Osteoblast (primary cell): Measurements from ENCODE around the gene NINL. TPM values are rescaled to one million over a fixed set of nuclear protein-coding genes. Genes with fewer than 3 reads are reported as not detected.

Source experiments
- DNase-seq: peaks from one replicate; pipeline ENCODE4 v3.0.0; 2011; ENCODE audit warnings: low spot score, mixed read lengths; ENCODE audit not compliant: insufficient read length; ENCODE audit errors: missing footprints
- H2AFZ ChIP-seq: 2 replicates; pipeline ENCODE4 v1.6.0; 2011; ENCODE audit warnings: mild to moderate bottlenecking, low read length
- H3K27ac ChIP-seq: 2 replicates; pipeline ENCODE4 v1.5.1; 2011; ENCODE audit warnings: mild to moderate bottlenecking, low read depth, low read length, moderate library complexity
- H3K27me3 ChIP-seq: 2 replicates; pipeline ENCODE4 v1.6.0; 2012; ENCODE audit warnings: mild to moderate bottlenecking, control low read depth, inconsistent platforms, low read length, moderate library complexity; ENCODE audit not compliant: insufficient read depth
- H3K36me3 ChIP-seq: 2 replicates; pipeline ENCODE4 v1.5.1; 2011; ENCODE audit warnings: mild to moderate bottlenecking, low read length, control low read depth, moderate library complexity; ENCODE audit not compliant: insufficient read depth
- H3K4me1 ChIP-seq: 2 replicates; pipeline ENCODE4 v1.5.1; 2011; ENCODE audit warnings: mild to moderate bottlenecking, low read length, control low read depth, moderate library complexity; ENCODE audit not compliant: insufficient read depth
- H3K4me2 ChIP-seq: 2 replicates; pipeline ENCODE4 v1.6.0; 2011; ENCODE audit warnings: mild to moderate bottlenecking, low read length; ENCODE audit not compliant: insufficient read depth
- H3K4me3 ChIP-seq: fragments of 200-600 bp; sonication (generic); 3 replicates; pipeline ENCODE4 v1.5.1; 2012; ENCODE audit warnings: mild to moderate bottlenecking, low read length, inconsistent platforms; ENCODE audit not compliant: insufficient read depth
- H3K79me2 ChIP-seq: 2 replicates; pipeline ENCODE4 v1.6.0; 2012; ENCODE audit warnings: mild to moderate bottlenecking, low read length, control low read depth, inconsistent platforms; ENCODE audit not compliant: insufficient read depth
- H3K9me3 ChIP-seq: 2 replicates; pipeline ENCODE4 v1.5.1; 2011; ENCODE audit warnings: low read depth, low read length, control low read depth
- H4K20me1 ChIP-seq: 2 replicates; pipeline ENCODE4 v1.6.0; 2012; ENCODE audit warnings: mild to moderate bottlenecking, low read length, control low read depth; ENCODE audit not compliant: insufficient read depth
- total RNA-seq: library from RNA; depleted of rRNA; stranded (reverse); fragments of >200 nt; gene quantifications from 2 replicates; pipeline ENCODE4 v1.2.3, GENCODE V29; 2012
- TF ChIP-seq, protein P1 (sequence below): IDR thresholded peaks from 2 replicates; pipeline ENCODE4 v1.5.1; 2011; ENCODE audit warnings: mild to moderate bottlenecking, low read depth, low read length, moderate library complexity; ENCODE audit errors: extremely low read depth

Gene NINL
- total RNA-seq, 1 donor = 14.8 TPM

DNA sequence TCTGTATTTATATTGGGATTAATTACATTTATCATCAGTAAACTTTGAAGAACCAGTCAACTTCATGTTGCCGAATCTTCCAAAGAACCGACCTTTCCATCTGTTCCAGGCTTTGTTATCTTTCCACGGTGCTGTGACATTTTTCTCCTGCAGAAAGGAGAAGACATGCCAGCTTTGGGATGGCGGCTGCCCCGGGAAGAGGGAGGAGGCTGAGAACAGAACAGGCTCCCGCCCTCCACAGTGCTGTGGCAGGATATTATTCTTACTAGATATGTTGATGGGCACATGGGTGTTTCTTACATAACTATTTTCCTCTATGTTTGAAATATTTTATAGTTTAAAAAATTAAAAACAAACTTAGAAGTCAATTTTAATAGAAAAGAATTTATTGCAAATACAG is 133.0 kb downstream of the NINL start:
- Histone ChIP-seq H3K36me3 (peaks cover 13% of the 10 kb centered on the region), H4K20me1 (no peaks in the 10 kb centered on the region), H3K4me1 (no peaks in the 10 kb centered on the region), H3K4me2 (no peak overlapping the region), H3K27ac (no peak overlapping the region), H3K9me3 (no peaks in the 10 kb centered on the region), H3K4me3 (no peak overlapping the region), H2AFZ (no peak overlapping the region), H3K79me2 (no peaks in the 10 kb centered on the region), H3K27me3 (no peaks in the 10 kb centered on the region)
- TF ChIP-seq, protein P1, sequence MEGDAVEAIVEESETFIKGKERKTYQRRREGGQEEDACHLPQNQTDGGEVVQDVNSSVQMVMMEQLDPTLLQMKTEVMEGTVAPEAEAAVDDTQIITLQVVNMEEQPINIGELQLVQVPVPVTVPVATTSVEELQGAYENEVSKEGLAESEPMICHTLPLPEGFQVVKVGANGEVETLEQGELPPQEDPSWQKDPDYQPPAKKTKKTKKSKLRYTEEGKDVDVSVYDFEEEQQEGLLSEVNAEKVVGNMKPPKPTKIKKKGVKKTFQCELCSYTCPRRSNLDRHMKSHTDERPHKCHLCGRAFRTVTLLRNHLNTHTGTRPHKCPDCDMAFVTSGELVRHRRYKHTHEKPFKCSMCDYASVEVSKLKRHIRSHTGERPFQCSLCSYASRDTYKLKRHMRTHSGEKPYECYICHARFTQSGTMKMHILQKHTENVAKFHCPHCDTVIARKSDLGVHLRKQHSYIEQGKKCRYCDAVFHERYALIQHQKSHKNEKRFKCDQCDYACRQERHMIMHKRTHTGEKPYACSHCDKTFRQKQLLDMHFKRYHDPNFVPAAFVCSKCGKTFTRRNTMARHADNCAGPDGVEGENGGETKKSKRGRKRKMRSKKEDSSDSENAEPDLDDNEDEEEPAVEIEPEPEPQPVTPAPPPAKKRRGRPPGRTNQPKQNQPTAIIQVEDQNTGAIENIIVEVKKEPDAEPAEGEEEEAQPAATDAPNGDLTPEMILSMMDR = no peak
- no peak for DNase-seq

DNA sequence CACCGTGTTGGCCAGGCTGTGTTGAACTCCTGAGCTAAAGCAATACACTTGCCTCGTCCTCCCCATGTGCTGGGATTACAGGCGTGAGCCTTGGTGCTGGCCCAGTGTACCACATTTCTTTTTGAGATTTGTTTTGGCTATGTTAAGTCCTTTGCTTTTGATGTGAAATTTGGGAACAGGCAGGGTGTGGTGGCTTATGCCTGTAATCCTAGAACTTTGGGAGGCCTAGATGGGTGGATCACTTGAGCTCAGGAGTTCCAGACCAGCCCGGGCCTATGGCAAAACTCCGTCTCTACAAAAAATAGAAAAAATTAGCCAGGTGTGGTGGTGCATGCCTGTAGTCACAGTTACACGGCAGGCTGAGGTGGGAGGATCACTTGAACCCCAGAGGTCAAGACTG is 137.7 kb downstream of the NINL start:
- H3K4me3 ChIP-seq = no peak overlapping the region
- no peak overlapping the region for H3K4me2 ChIP-seq
- no peaks in the 10 kb centered on the region for H3K27me3 ChIP-seq
- H2AFZ ChIP-seq = no peak overlapping the region
- H4K20me1 ChIP-seq = no peaks in the 10 kb centered on the region
- H3K79me2 ChIP-seq = no peaks in the 10 kb centered on the region
- no peak overlapping the region for H3K27ac ChIP-seq
- TF ChIP-seq, protein P1 = no peak
- H3K9me3 ChIP-seq = no peaks in the 10 kb centered on the region
- DNase-seq = no peak
- peaks cover 21% of the 10 kb centered on the region for H3K36me3 ChIP-seq
- H3K4me1 ChIP-seq = no peaks in the 10 kb centered on the region

- TF ChIP-seq, protein P1 = no peak
- no peak for DNase-seq
Observed at GRCh38 chr20:25444556-25444955, 140.8 kb downstream of the NINL start.

DNA sequence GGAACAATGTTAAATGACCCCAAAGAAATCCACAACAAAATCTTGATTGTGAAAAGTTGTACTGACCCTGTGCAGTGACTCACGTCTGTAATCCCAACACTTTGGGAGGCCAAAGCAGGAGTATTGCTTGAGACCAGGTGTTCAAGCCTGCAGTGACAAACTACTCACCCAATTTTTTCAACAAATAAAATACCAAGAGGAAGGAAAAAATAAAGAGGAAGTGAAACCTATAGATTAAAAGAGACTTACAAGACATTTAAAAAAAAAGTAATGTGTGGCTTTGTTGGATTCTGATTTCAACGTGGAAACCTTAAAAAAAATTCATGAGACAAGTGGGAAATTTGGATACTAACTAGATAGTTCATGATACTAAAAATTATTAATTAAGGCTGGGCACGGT is 146.0 kb downstream of the NINL start:
- no peaks in the 10 kb centered on the region for H3K27me3 ChIP-seq
- no peak for DNase-seq
- H3K4me1 ChIP-seq = no peaks in the 10 kb centered on the region
- no peaks in the 10 kb centered on the region for H4K20me1 ChIP-seq
- peaks cover 2% of the 10 kb centered on the region for H3K36me3 ChIP-seq
- no peak overlapping the region for H3K4me3 ChIP-seq
- no peak overlapping the region for H3K27ac ChIP-seq
- no peaks in the 10 kb centered on the region for H3K79me2 ChIP-seq
- no peak overlapping the region for H3K4me2 ChIP-seq
- no peaks in the 10 kb centered on the region for H3K9me3 ChIP-seq
- no peak overlapping the region for H2AFZ ChIP-seq
- TF ChIP-seq, protein P1 = no peak

More at GRCh38 chr20:25444556-25444955, 140.8 kb downstream of the NINL start:
- Histone ChIP-seq H3K4me2 (no peak overlapping the region), H4K20me1 (no peaks in the 10 kb centered on the region), H3K36me3 (peaks cover 21% of the 10 kb centered on the region), H3K9me3 (no peaks in the 10 kb centered on the region), H3K79me2 (no peaks in the 10 kb centered on the region), H3K4me1 (no peaks in the 10 kb centered on the region), H3K4me3 (no peak overlapping the region), H3K27ac (no peak overlapping the region), H3K27me3 (no peaks in the 10 kb centered on the region), H2AFZ (no peak overlapping the region)
